GM23338 (cell line): ENCODE data around the gene SP2. TPM values are rescaled to one million over a fixed set of nuclear protein-coding genes. Genes with fewer than 3 reads are reported as not detected.
A peak's percentile ranks its signal among the peaks of the same experiment; 100 is the strongest.

ENCODE experiments used
- ATAC-seq: fragments of 200-7000 bp; cut with Tn5 transposase; 3 replicates; pipeline ENCODE4 v1.9.1; 2020
- DNase-seq: peaks from one replicate; pipeline ENCODE4 v3.0.0-alpha.2; 2015; ENCODE audit warnings: low spot score
- H2AFZ ChIP-seq: fragments of 200-600 bp; sonication (generic); 2 replicates; pipeline ENCODE4 v1.8.0; 2016; ENCODE audit warnings: antibody characterized with exemption, mild to moderate bottlenecking, moderate library complexity
- H3F3A ChIP-seq: fragments of 200-600 bp; sonication (generic); replicated peaks from 2 replicates; pipeline ENCODE4 v1.8.0; 2017; ENCODE audit warnings: antibody characterized with exemption, mixed run types, low read depth
- H3K27ac ChIP-seq: fragments of 200-600 bp; sonication (generic); 2 replicates; pipeline ENCODE4 v1.6.1; 2016; ENCODE audit warnings: low read depth
- H3K27me3 ChIP-seq: fragments of 200-600 bp; sonication (generic); 2 replicates; pipeline ENCODE4 v1.8.0; 2016; ENCODE audit warnings: mild to moderate bottlenecking, mixed run types, moderate library complexity; ENCODE audit not compliant: insufficient read depth
- H3K36me3 ChIP-seq: fragments of 200-600 bp; sonication (generic); 2 replicates; pipeline ENCODE4 v1.8.0; 2016; ENCODE audit warnings: mild to moderate bottlenecking; ENCODE audit not compliant: insufficient read depth
- H3K4me1 ChIP-seq: fragments of 200-600 bp; sonication (generic); 2 replicates; pipeline ENCODE4 v1.8.0; 2016; ENCODE audit warnings: mild to moderate bottlenecking, moderate library complexity; ENCODE audit not compliant: insufficient read depth
- H3K4me2 ChIP-seq: fragments of 200-600 bp; sonication (generic); 2 replicates; pipeline ENCODE4 v1.7.1; 2017; ENCODE audit warnings: mixed run types
- H3K4me3 ChIP-seq: fragments of 200-600 bp; sonication (generic); 2 replicates; pipeline ENCODE4 v1.6.1; 2016; ENCODE audit warnings: mixed run types
- H3K79me2 ChIP-seq: fragments of 200-600 bp; sonication (generic); replicated peaks from 2 replicates; pipeline ENCODE4 v1.8.0; 2017; ENCODE audit warnings: mild to moderate bottlenecking; ENCODE audit not compliant: insufficient read depth
- H3K9me2 ChIP-seq: fragments of 200-600 bp; sonication (generic); 2 replicates; pipeline ENCODE4 v1.8.0; 2017; ENCODE audit not compliant: insufficient read depth
- H4K20me1 ChIP-seq: fragments of 200-600 bp; sonication (generic); replicated peaks from 2 replicates; pipeline ENCODE4 v1.8.0; 2017; ENCODE audit warnings: mild to moderate bottlenecking; ENCODE audit not compliant: insufficient read depth
- H3K27ac Mint-ChIP-seq: 2 replicates; pipeline ENCODE4 v1.8.0; 2020; ENCODE audit warnings: inconsistent platforms, mild to moderate bottlenecking, moderate library complexity, mixed read lengths
- H3K27me3 Mint-ChIP-seq: 3 replicates; pipeline ENCODE4 v1.8.0; 2022; ENCODE audit warnings: low read depth, mild to moderate bottlenecking, moderate library complexity, mixed read lengths, inconsistent platforms; ENCODE audit not compliant: insufficient read depth, poor library complexity
- H3K36me3 Mint-ChIP-seq: 3 replicates; pipeline ENCODE4 v1.8.0; 2021; ENCODE audit warnings: low read depth, mild to moderate bottlenecking, inconsistent platforms, moderate library complexity, mixed read lengths
- H3K4me1 Mint-ChIP-seq: 3 replicates; pipeline ENCODE4 v1.8.0; 2020; ENCODE audit warnings: mild to moderate bottlenecking, inconsistent platforms, mixed read lengths
- H3K4me3 Mint-ChIP-seq: 3 replicates; pipeline ENCODE4 v1.8.0; 2021; ENCODE audit warnings: moderate library complexity, mild to moderate bottlenecking, inconsistent platforms, mixed read lengths
- H3K9me3 Mint-ChIP-seq: 3 replicates; pipeline ENCODE4 v1.8.0; 2020; ENCODE audit warnings: moderate library complexity, mild to moderate bottlenecking, inconsistent platforms, mixed read lengths
- CREB1 ChIP-seq: fragments of 250-450 bp; sonication (Bioruptor Pico); IDR thresholded peaks from 2 replicates; pipeline ENCODE4 v1.5.0; 2020; ENCODE audit warnings: low read depth, mild to moderate bottlenecking, moderate library complexity
- CTCF ChIP-seq, 2 experiments: fragments of 200-600 bp in 1 of 2; sonication (generic) in 1 of 2; conservative IDR thresholded peaks; 2 replicates each; pipeline versions ENCODE4 v1.5.1 to v1.6.1; 2016 to 2017; ENCODE audit warnings: antibody characterized with exemption in 2 of 2, low read depth in 2 of 2, mild to moderate bottlenecking in 2 of 2, moderate library complexity in 1 of 2
- EZH2 ChIP-seq: fragments of 200-600 bp; sonication (generic); IDR thresholded peaks from one replicate; pipeline ENCODE4 v1.8.0; 2017; ENCODE audit warnings: antibody characterized with exemption, mild to moderate bottlenecking, low read depth; ENCODE audit not compliant: unreplicated experiment
- EZH2phosphoT487 ChIP-seq: fragments of 200-600 bp; sonication (generic); IDR thresholded peaks from one replicate; pipeline ENCODE4 v1.8.1; 2018; ENCODE audit warnings: antibody characterized with exemption; ENCODE audit not compliant: unreplicated experiment
- POLR2AphosphoS5 ChIP-seq: IDR thresholded peaks from 2 replicates; pipeline ENCODE4 v1.6.1; 2016; ENCODE audit warnings: antibody characterized with exemption, low read depth
- STAT1 ChIP-seq: IDR thresholded peaks from one replicate; pipeline ENCODE4 v1.6.1; 2016; ENCODE audit warnings: antibody characterized with exemption; ENCODE audit not compliant: unreplicated experiment
- ZNF331 ChIP-seq: fragments of 250-450 bp; sonication (Bioruptor Pico); IDR thresholded peaks from 2 replicates; pipeline ENCODE4 v1.5.0; 2020; ENCODE audit warnings: low read depth, mild to moderate bottlenecking, moderate library complexity
- ZNF462 ChIP-seq: fragments of 250-450 bp; sonication (Bioruptor Pico); IDR thresholded peaks from 2 replicates; pipeline ENCODE4 v1.5.0; 2020; ENCODE audit warnings: mild to moderate bottlenecking, moderate library complexity
- polyA plus RNA-seq: library from polyadenylated mRNA; unstranded; fragments of >200 nt; fragmentation: Nextera tagmentation; extraction: Ambion mirVana; gene quantifications from 2 replicates; pipeline ENCODE4 v1.2.1, GENCODE V29; 2016
- total RNA-seq: library from RNA; depleted of rRNA; stranded (reverse); fragments of >200 nt; shearing (Covaris generic); gene quantifications from 2 replicates; pipeline ENCODE4 v1.2.3, GENCODE V29; 2014

The SP2 gene
- total and polyA plus RNA-seq, 2 experiments from 2014 or later: 6.0 to 12.9 TPM

- Histone ChIP-seq H3K4me3 (peak overlapping the region; percentile 51), H3K4me1 (peaks cover 11% of the 10 kb centered on the region), H3K36me3 (no peaks in the 10 kb centered on the region), H3K79me2 (0 out of 2 replicates have a peak, but pooled peaks cover 7% of the 10 kb centered on the region), H3K27ac (no peak overlapping the region), H3K27me3 (no peaks in the 10 kb centered on the region), H4K20me1 (no peaks in the 10 kb centered on the region; the same call in none of the 2 replicates), H3F3A (peaks cover 3% of the 10 kb centered on the region; the same call in 1 of the 2 replicates), H3K9me2 (no peaks in the 10 kb centered on the region), H3K4me2 (peak overlapping the region; percentile 83), H2AFZ (peak overlapping the region; percentile 100)
- DNase-seq: no peak
- peak overlapping the region; percentile 57 for H3K4me3 Mint-ChIP-seq
- H3K27me3 Mint-ChIP-seq: peaks cover 10% of the 10 kb centered on the region
- TF ChIP-seq POLR2AphosphoS5: no peak
- TF ChIP-seq EZH2phosphoT487: no peak
- TF ChIP-seq EZH2: no peak
- TF ChIP-seq STAT1: no peak
- no peak for ATAC-seq
- H3K27ac Mint-ChIP-seq: no peak overlapping the region; the same call in 1 of the 2 replicates
- no peaks in the 10 kb centered on the region for H3K9me3 Mint-ChIP-seq
- H3K4me1 Mint-ChIP-seq: peaks cover 4% of the 10 kb centered on the region
- H3K36me3 Mint-ChIP-seq: peaks cover 19% of the 10 kb centered on the region
These were observed 74.1 kb downstream of the SP2 start for GRCh38 chr17:47969930-47970724.

- H3K4me2 ChIP-seq: peak within 1 kb of the TSS; percentile 87
- H3K27me3 ChIP-seq: no peaks in the 10 kb centered on the region
- Mint-ChIP-seq H3K27me3 (peaks cover 12% of the 10 kb centered on the region), H3K36me3 (peaks cover 27% of the 10 kb centered on the region), H3K9me3 (no peaks in the 10 kb centered on the region), H3K4me3 (peak within 1 kb of the TSS; percentile 93), H3K27ac (peak within 1 kb of the TSS; percentile 97), H3K4me1 (peaks cover 4% of the 10 kb centered on the region)
- peaks cover 11% of the 10 kb centered on the region for H3K4me1 ChIP-seq
- H3K9me2 ChIP-seq: no peaks in the 10 kb centered on the region
- no peaks in the 10 kb centered on the region for H3K36me3 ChIP-seq
- 0 out of 2 replicates have a peak within 1 kb of the TSS, but pooled peaks have one; percentile 59 for H3K27ac ChIP-seq
- H4K20me1 ChIP-seq: no peaks in the 10 kb centered on the region; the same call in none of the 2 replicates
- peak; percentile 94 for ATAC-seq
- H3K79me2 ChIP-seq: 0 out of 2 replicates have a peak, but pooled peaks cover 7% of the 10 kb centered on the region
- peak within 1 kb of the TSS; percentile 62 for H3K4me3 ChIP-seq
- peak within 1 kb of the TSS; percentile 100 for H2AFZ ChIP-seq
- peaks cover 3% of the 10 kb centered on the region; the same call in 1 of the 2 replicates for H3F3A ChIP-seq
- TF ChIP-seq CREB1 (CRISPR knock-in tag) (peak; percentile 77), ZNF462 (CRISPR knock-in tag) (no peak), CTCF (conservative IDR thresholded peaks at IDR 0.05; ENCODE audit: low read depth in 2 of 2) (peak; percentile 75 to 91), ZNF331 (CRISPR knock-in tag) (no peak), POLR2AphosphoS5 (peak; percentile 92)
- DNase-seq: peak; percentile 100
These were observed 74.9 kb downstream of the SP2 start, which contains the start of gene CDK5RAP3 for GRCh38 chr17:47970725-47971499. Gene CDK5RAP3, plus strand, starts transcription at chr17:47971113. Its CDS starts 34 bp downstream, at chr17:47971147.
